ENCODE results near the gene ADAM11. TPM values are rescaled to one million over a fixed set of nuclear protein-coding genes. Genes with fewer than 3 reads are reported as not detected.

ADAM11 gene
- total and polyA plus RNA-seq, 2 of the 4 experiments (the other 2 are of a cell fraction), result 0.36 to 0.53 TPM

GRCh38 chr17:44749076-44749979 lies 9.5 kb upstream of the ADAM11 start:
- in situ Hi-C loops (cut with MboI; ENCODE audit: low sequenced_read_pairs) (no loop called here), intact Hi-C loops (cut with micrococcal nuclease) (no loop called here), dilution Hi-C loops (cut with HindIII; ENCODE audit: low sequenced_read_pairs, unreplicated experiment) (no loop called here)
- no peaks in the 10 kb centered on the region for H3K9me3 ChIP-seq (ENCODE audit: control insufficient read depth, insufficient read depth, low read length)
- H3K9me1 ChIP-seq (ENCODE audit: insufficient read depth, low read length), result 0 out of 2 replicates have a peak, but pooled peaks cover 4% of the 10 kb centered on the region
- no peak overlapping the region for H3K27ac ChIP-seq (ENCODE audit: insufficient read depth, low read length)
- no peak overlapping the region for H4K91ac ChIP-seq (ENCODE audit: insufficient read depth, low read depth, low read length)
- H2AK5ac ChIP-seq (ENCODE audit: low read depth, low read length), result no peak overlapping the region
- no peaks in the 10 kb centered on the region for H3K4me1 ChIP-seq (ENCODE audit: control insufficient read depth, insufficient read depth, low read length)
- no peak overlapping the region for H3K18ac ChIP-seq (ENCODE audit: low read depth, low read length)
- no peak overlapping the region for H4K8ac ChIP-seq (ENCODE audit: low read depth in 2 of 2, low read length in 2 of 2)
- DNase-seq (no peak), ATAC-seq (ENCODE audit: low read depth) (no peak)
- TF ChIP-seq USF2 (IDR thresholded peaks at IDR 0.05; ENCODE audit: low read depth, low read length) (no peak), MAFK (IDR thresholded peaks at IDR 0.05; ENCODE audit: low read depth, low read length) (no peak), POLR2A (IDR thresholded peaks at IDR 0.05; ENCODE audit: low read depth, low read length) (no peak), FOS (IDR thresholded peaks at IDR 0.05; ENCODE audit: low read depth, low read length) (no peak), CHD1 (IDR thresholded peaks at IDR 0.05; ENCODE audit: low read depth, low read length) (no peak), CEBPB (IDR thresholded peaks at IDR 0.05; ENCODE audit: low read depth, low read length) (no peak), RFX5 (IDR thresholded peaks at IDR 0.05; ENCODE audit: low read depth, low read length) (no peak), MAZ (IDR thresholded peaks at IDR 0.05; ENCODE audit: borderline replicate concordance, low read depth, low read length) (no peak), MXI1 (IDR thresholded peaks at IDR 0.05; ENCODE audit: borderline replicate concordance, low read depth, low read length) (no peak), NFE2L2 (IDR thresholded peaks at IDR 0.05; ENCODE audit: low read depth, low read length) (no peak), CTCF (conservative IDR thresholded peaks at IDR 0.05; ENCODE audit: low read depth, low read length) (no peak), SMC3 (IDR thresholded peaks at IDR 0.05; ENCODE audit: low read depth, low read length) (no peak), BHLHE40 (IDR thresholded peaks at IDR 0.05; ENCODE audit: low read depth, low read length) (no peak), ELK1 (IDR thresholded peaks at IDR 0.05; ENCODE audit: borderline replicate concordance, low read depth, low read length) (no peak)
- H3K14ac ChIP-seq (replicated peaks; ENCODE audit: low read depth, low read length), result no peak overlapping the region
- no peak overlapping the region for H3K4me2 ChIP-seq (ENCODE audit: low read depth, low read length)
- H2BK5ac ChIP-seq (ENCODE audit: low read depth, low read length, poor library complexity, severe bottlenecking), result no peak overlapping the region
- BruUV-seq (replicated peaks), result no TSS peak
- no peak overlapping the region for H2AK9ac ChIP-seq (replicated peaks; ENCODE audit: low read depth, low read length, poor library complexity)
- H2BK120ac ChIP-seq (ENCODE audit: low read depth, low read length), result no peak overlapping the region
- ChIA-PET POLR2A (ENCODE audit: unreplicated experiment) (no interaction called here), CTCF (no interaction called here)
- H3K36me3 ChIP-seq (ENCODE audit: control insufficient read depth, insufficient read depth, low read length), result peaks cover 9% of the 10 kb centered on the region; the same call in 1 of the 2 replicates
- no peak overlapping the region for H3K4me3 ChIP-seq (ENCODE audit: insufficient read depth, low read depth, low read length)
- 78% methylated on average over 6 of the region's 19 CpGs; no CpG with 5 or more reads in 1 of the 2 experiments for WGBS, 2 experiments (ENCODE audit: extremely low coverage in 2 of 2, insufficient read length in 1 of 2)
- H3K23ac ChIP-seq (ENCODE audit: low read depth, low read length), result no peak overlapping the region
- H3K79me1 ChIP-seq (ENCODE audit: low read depth in 1 of 2, low read length in 2 of 2), result no peaks in the 10 kb centered on the region
- no peak overlapping the region for H2BK20ac ChIP-seq (ENCODE audit: low read depth, low read length)
- H3K56ac ChIP-seq (ENCODE audit: extremely low read depth, insufficient read depth, low read length), result no peak overlapping the region
- H2AFZ ChIP-seq (replicated peaks; ENCODE audit: low read length, poor library complexity), result no peak overlapping the region
- H2BK15ac ChIP-seq (ENCODE audit: low read depth, low read length), result no peak overlapping the region
- no peak overlapping the region for H4K5ac ChIP-seq (ENCODE audit: low read depth, low read length)
- H4K20me1 ChIP-seq (ENCODE audit: insufficient read depth, low read length), result no peaks in the 10 kb centered on the region; the same call in 1 of the 2 replicates
- no peak overlapping the region for H3K9ac ChIP-seq (ENCODE audit: low read depth, low read length)
- H3K4ac ChIP-seq (ENCODE audit: low read depth, low read length), result no peak overlapping the region
- no peaks in the 10 kb centered on the region for H3K27me3 ChIP-seq (ENCODE audit: control insufficient read depth, insufficient read depth, low read length)

Data from IMR-90 (cell line).